Caco-2 (cell line): ENCODE data around the gene SCAMP4. TPM values are rescaled to one million over a fixed set of nuclear protein-coding genes. Genes with fewer than 3 reads are reported as not detected.
"Not testable (repeated sequence)": the region's sequence is repeated elsewhere in the genome, so short reads cannot be mapped to it uniquely, and the experiment has no call there.

Experiments
- BruUV-seq: library from RNA; stranded (reverse); fragments of 400-500 nt; replicated peaks from 2 replicates; lab custom pipeline; 2021; lab: Mats Ljungman, UMichigan
- CTCF ChIA-PET: fragments of 300-600 bp; sonication (Branson Sonifier 250); formaldehyde crosslinking; loops from one replicate; lab custom pipeline; 2022; ENCODE audit warnings: antibody characterized with exemption; lab: Charles Lee
- POLR2A ChIA-PET: fragments of 300-600 bp; sonication (Branson Sonifier 250); formaldehyde crosslinking; loops from one replicate; lab custom pipeline; 2022; ENCODE audit warnings: antibody characterized with exemption; lab: Charles Lee
- DNase-seq, 2 experiments: peaks; one replicate each; pipeline versions ENCODE4 v3.0.0 to v3.0.0-alpha.2; 2020 to 2022
- H3K27me3 ChIP-seq: replicated peaks from 2 replicates; pipeline ENCODE4 v1.6.0; 2011; ENCODE audit warnings: low read length; ENCODE audit not compliant: control insufficient read depth, insufficient read depth
- H3K36me3 ChIP-seq: 2 replicates; pipeline ENCODE4 v1.5.1; 2011; ENCODE audit warnings: low read length; ENCODE audit not compliant: control insufficient read depth, insufficient read depth
- H3K4me1 ChIP-seq: fragments of 250-450 bp; sonication (Bioruptor Pico); 2 replicates; pipeline ENCODE4 v1.5.1; 2020; ENCODE audit warnings: mild to moderate bottlenecking
- H3K4me3 ChIP-seq: 2 replicates; pipeline ENCODE4 v1.5.1; 2011; ENCODE audit warnings: low read depth, mild to moderate bottlenecking, control low read depth, low read length
- H3K9me3 ChIP-seq: fragments of 250-450 bp; sonication (Bioruptor Pico); 2 replicates; pipeline ENCODE4 v1.5.1; 2020; ENCODE audit warnings: mild to moderate bottlenecking, moderate library complexity
- H3K27ac Mint-ChIP-seq: one replicate; pipeline ENCODE4 v1.8.0; 2022; ENCODE audit warnings: mixed read lengths; ENCODE audit not compliant: unreplicated experiment
- H3K27me3 Mint-ChIP-seq: one replicate; pipeline ENCODE4 v1.8.0; 2022; ENCODE audit warnings: mixed read lengths; ENCODE audit not compliant: insufficient read depth, unreplicated experiment
- H3K36me3 Mint-ChIP-seq: one replicate; pipeline ENCODE4 v1.8.0; 2022; ENCODE audit warnings: mild to moderate bottlenecking, mixed read lengths; ENCODE audit not compliant: insufficient read depth, unreplicated experiment
- H3K4me1 Mint-ChIP-seq: one replicate; pipeline ENCODE4 v1.8.0; 2022; ENCODE audit warnings: low read depth, mixed read lengths; ENCODE audit not compliant: unreplicated experiment
- H3K4me3 Mint-ChIP-seq: one replicate; pipeline ENCODE4 v1.8.0; 2022; ENCODE audit warnings: mild to moderate bottlenecking, moderate library complexity, mixed read lengths; ENCODE audit not compliant: unreplicated experiment
- H3K9me3 Mint-ChIP-seq: one replicate; pipeline ENCODE4 v1.8.0; 2022; ENCODE audit warnings: mixed read lengths; ENCODE audit not compliant: unreplicated experiment
- CTCF ChIP-seq, 2 experiments: fragments of 200-600 bp in 1 of 2; IDR thresholded peaks; 1 replicate in 1 of 2; 2 replicates in 1 of 2; pipeline versions ENCODE4 v1.5.1 to v1.8.0; 2011 to 2022; ENCODE audit warnings: antibody characterized with exemption in 1 of 2, control low read depth in 1 of 2, inconsistent platforms in 1 of 2, low read depth in 1 of 2, low read length in 1 of 2, mild to moderate bottlenecking in 1 of 2, moderate library complexity in 1 of 2; ENCODE audit not compliant: insufficient read depth in 1 of 2, severe bottlenecking in 1 of 2, unreplicated experiment in 1 of 2
- intact Hi-C: fragments of 100-400 bp; cut with micrococcal nuclease; formaldehyde crosslinking; loops from one replicate; pipeline ENCODE4 v1.10.0; 2022; ENCODE audit not compliant: unreplicated experiment
- total RNA-seq: library from RNA; stranded (reverse); gene quantifications from 2 replicates; pipeline ENCODE4 v1.2.3, GENCODE V29; 2022

The SCAMP4 gene
- total RNA-seq, 1 experiment from 2014 or later, result 84.1 TPM

GRCh38 chr19:1875646-1876495 lies 29.3 kb upstream of the SCAMP4 start:
- peak; percentile 84 to 89 for DNase-seq
- Histone ChIP-seq H3K9me3 (no peaks in the 10 kb centered on the region), H3K4me1 (peaks cover 15% of the 10 kb centered on the region), H3K36me3 (no peaks in the 10 kb centered on the region; the same call in 1 of the 2 replicates), H3K4me3 (peak overlapping the region; percentile 100), H3K27me3 (no peaks in the 10 kb centered on the region)
- H3K27me3 Mint-ChIP-seq, result no peaks in the 10 kb centered on the region
- ChIA-PET CTCF (interaction anchor here (0.9 to 1.3 kb wide), 5 partner anchors 9 to 22 kb away, joined by 4 to 8 read pairs (median 5); partner anchors contain the start of gene ABHD17A), POLR2A (interaction anchor here (0.5 to 1.0 kb wide), 9 partner anchors 9 to 385 kb away, joined by 3 to 12 read pairs (median 4); partner anchors contain the start of genes ABHD17A, ADAT3, REEP6 and SCAMP4)
- peaks cover 26% of the 10 kb centered on the region for H3K36me3 Mint-ChIP-seq
- intact Hi-C loops, result no loop called here
- peaks cover 8% of the 10 kb centered on the region for H3K4me1 Mint-ChIP-seq
- peak overlapping the region; percentile 87 for H3K27ac Mint-ChIP-seq
- no peak for TF ChIP-seq CTCF (IDR thresholded peaks at IDR 0.05; ENCODE audit: insufficient read depth in 1 of 2, low read depth in 1 of 2, low read length in 1 of 2, severe bottlenecking in 1 of 2, unreplicated experiment in 1 of 2)
- H3K9me3 Mint-ChIP-seq, result no peaks in the 10 kb centered on the region
- TSS peak; percentile 65 for BruUV-seq
- peak overlapping the region; percentile 91 for H3K4me3 Mint-ChIP-seq

DNA sequence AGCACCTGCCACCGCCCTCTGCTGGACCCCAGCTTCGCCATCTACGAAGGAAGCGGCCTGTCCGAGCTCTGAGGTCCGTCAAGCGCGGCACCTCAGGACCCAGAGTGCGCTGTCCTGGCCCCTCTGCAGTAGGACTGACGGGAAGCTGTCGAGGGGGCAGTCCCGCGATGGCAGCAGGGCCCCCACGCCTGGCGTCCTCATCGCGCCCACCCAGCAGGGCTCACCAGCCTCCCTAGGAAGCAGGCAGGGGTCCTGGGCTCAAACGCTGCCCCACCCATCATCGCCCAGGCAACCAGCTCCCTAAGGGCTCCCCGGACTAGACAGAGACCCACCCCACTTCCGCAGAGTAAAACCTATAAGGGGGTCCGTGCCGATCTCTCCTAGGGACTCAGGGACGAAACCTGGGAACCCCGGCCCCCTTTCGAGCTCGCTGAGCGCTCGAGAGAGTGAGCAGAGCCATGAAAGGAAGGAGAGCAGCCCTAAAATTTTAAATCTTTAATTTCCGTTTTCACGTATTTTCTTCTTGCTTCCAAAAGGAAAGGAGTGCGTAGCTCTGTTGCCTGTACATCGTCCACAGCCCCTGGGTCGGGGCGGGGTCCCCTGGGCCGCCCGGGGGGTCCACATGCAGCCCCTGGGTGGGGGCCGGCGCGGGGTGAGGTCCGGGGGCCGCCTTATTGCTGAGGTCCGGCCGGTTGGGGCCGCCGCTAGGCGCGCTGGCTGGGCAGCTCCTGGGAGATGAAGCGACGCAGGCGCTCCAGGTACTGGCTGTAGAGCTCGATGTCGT lies 28.5 kb upstream of the SCAMP4 start:
- H3K27ac Mint-ChIP-seq, result peak overlapping the region; percentile 87
- H3K9me3 Mint-ChIP-seq, BruUV-seq, H3K27me3 ChIP-seq, H3K4me1 Mint-ChIP-seq, intact Hi-C loops, H3K36me3 ChIP-seq, H3K27me3 Mint-ChIP-seq, DNase-seq, H3K9me3 ChIP-seq: not testable (repeated sequence)
- H3K4me3 Mint-ChIP-seq, result peak overlapping the region; percentile 91
- ChIA-PET CTCF (interaction anchor here (0.5 to 1.3 kb wide), 5 partner anchors 8 to 142 kb away, joined by 3 to 8 read pairs (median 5); partner anchors contain the start of gene ABHD17A), POLR2A (interaction anchor here (0.5 to 1.0 kb wide), 7 partner anchors 8 to 386 kb away, joined by 3 to 12 read pairs (median 4); partner anchors contain the start of genes ABHD17A, ADAT3, REEP6 and SCAMP4)
- H3K4me3 ChIP-seq, result peak overlapping the region; percentile 100
- H3K4me1 ChIP-seq, result peaks cover 15% of the 10 kb centered on the region
- H3K36me3 Mint-ChIP-seq, result peaks cover 26% of the 10 kb centered on the region

GRCh38 chr19:1877280-1877660 lies 27.9 kb upstream of the SCAMP4 start:
- BruUV-seq, H3K4me3 Mint-ChIP-seq, H3K27me3 ChIP-seq, intact Hi-C loops, H3K9me3 ChIP-seq, H3K4me1 Mint-ChIP-seq, H3K9me3 Mint-ChIP-seq, CTCF ChIA-PET, H3K27me3 Mint-ChIP-seq, DNase-seq, H3K4me3 ChIP-seq, H3K27ac Mint-ChIP-seq, H3K36me3 ChIP-seq, POLR2A ChIA-PET: not testable (repeated sequence)
- peaks cover 15% of the 10 kb centered on the region for H3K4me1 ChIP-seq
- peaks cover 26% of the 10 kb centered on the region for H3K36me3 Mint-ChIP-seq

- Mint-ChIP-seq H3K4me1 (peaks cover 14% of the 10 kb centered on the region), H3K36me3 (peaks cover 16% of the 10 kb centered on the region)
- H3K36me3 ChIP-seq, H3K9me3 Mint-ChIP-seq, BruUV-seq, H3K4me3 ChIP-seq, intact Hi-C loops, DNase-seq, POLR2A ChIA-PET, H3K4me3 Mint-ChIP-seq, H3K27me3 Mint-ChIP-seq, H3K9me3 ChIP-seq, H3K27me3 ChIP-seq, CTCF ChIA-PET, H3K27ac Mint-ChIP-seq: not testable (repeated sequence)
- peaks cover 14% of the 10 kb centered on the region for H3K4me1 ChIP-seq
Observed at GRCh38 chr19:1878583-1878982, 26.6 kb upstream of the SCAMP4 start.

- H3K4me1 ChIP-seq, result peaks cover 11% of the 10 kb centered on the region
- H3K4me3 ChIP-seq, BruUV-seq, intact Hi-C loops, H3K27me3 Mint-ChIP-seq, H3K27me3 ChIP-seq, H3K4me3 Mint-ChIP-seq, H3K9me3 ChIP-seq, H3K27ac Mint-ChIP-seq, DNase-seq, H3K9me3 Mint-ChIP-seq, H3K36me3 ChIP-seq, CTCF ChIA-PET: not testable (repeated sequence)
- POLR2A ChIA-PET, result interaction anchor here (0.5 kb wide), 1 partner anchor 1127 kb away, joined by 6 read pairs; no protein-coding TSS in a partner anchor
- peaks cover 17% of the 10 kb centered on the region for H3K4me1 Mint-ChIP-seq
- H3K36me3 Mint-ChIP-seq, result peaks cover 24% of the 10 kb centered on the region
Observed at GRCh38 chr19:1879982-1880381, 25.2 kb upstream of the SCAMP4 start.
